ENCODE results near the gene UGT1A8. TPM values are rescaled to one million over a fixed set of nuclear protein-coding genes. Genes with fewer than 3 reads are reported as not detected.

The UGT1A8 gene
- total RNA-seq, 1 donor from 2014 or later = not detected

- H3K27ac Mint-ChIP-seq (ENCODE audit: unreplicated experiment) = no peak overlapping the region
- no peak overlapping the region for H3K4me3 Mint-ChIP-seq (ENCODE audit: unreplicated experiment)
- no peak for DNase-seq (ENCODE audit: low spot score)
- H3K36me3 Mint-ChIP-seq (ENCODE audit: low read depth) = peaks cover 10% of the 10 kb centered on the region
- TF ChIP-seq CTCF (IDR thresholded peaks at IDR 0.05) = no peak
- H3K27me3 Mint-ChIP-seq (ENCODE audit: low read depth) = peaks cover 28% of the 10 kb centered on the region
- peaks cover 23% of the 10 kb centered on the region for H3K9me3 Mint-ChIP-seq (ENCODE audit: low read depth)
- H3K4me1 Mint-ChIP-seq (ENCODE audit: low read depth) = no peaks in the 10 kb centered on the region
Observed at GRCh38 chr2:233780771-233781170, 163.3 kb downstream of the UGT1A8 start.

- Mint-ChIP-seq H3K27me3 (ENCODE audit: low read depth) (peaks cover 6% of the 10 kb centered on the region), H3K4me1 (ENCODE audit: low read depth) (no peaks in the 10 kb centered on the region), H3K4me3 (ENCODE audit: unreplicated experiment) (no peak overlapping the region), H3K9me3 (ENCODE audit: low read depth) (peaks cover 5% of the 10 kb centered on the region), H3K36me3 (ENCODE audit: low read depth) (no peaks in the 10 kb centered on the region), H3K27ac (ENCODE audit: unreplicated experiment) (no peak overlapping the region)
- no peak for DNase-seq (ENCODE audit: low spot score)
- TF ChIP-seq CTCF (IDR thresholded peaks at IDR 0.05) = no peak
Observed at GRCh38 chr2:233789554-233789953, 172.1 kb downstream of the UGT1A8 start.

- Mint-ChIP-seq H3K9me3 (ENCODE audit: low read depth) (peaks cover under 1% of the 10 kb centered on the region), H3K4me3 (ENCODE audit: unreplicated experiment) (no peak overlapping the region), H3K27me3 (ENCODE audit: low read depth) (peaks cover 6% of the 10 kb centered on the region), H3K4me1 (ENCODE audit: low read depth) (no peaks in the 10 kb centered on the region), H3K36me3 (ENCODE audit: low read depth) (no peaks in the 10 kb centered on the region), H3K27ac (ENCODE audit: unreplicated experiment) (no peak overlapping the region)
- no peak for DNase-seq (ENCODE audit: low spot score)
- TF ChIP-seq CTCF (IDR thresholded peaks at IDR 0.05) = no peak
Observed at GRCh38 chr2:233791151-233791882, 173.9 kb downstream of the UGT1A8 start.

GRCh38 chr2:233791883-233792329, 174.5 kb downstream of the UGT1A8 start:
- H3K9me3 Mint-ChIP-seq (ENCODE audit: low read depth) = no peaks in the 10 kb centered on the region
- no peak overlapping the region for H3K27ac Mint-ChIP-seq (ENCODE audit: unreplicated experiment)
- no peak overlapping the region for H3K4me3 Mint-ChIP-seq (ENCODE audit: unreplicated experiment)
- peaks cover 6% of the 10 kb centered on the region for H3K27me3 Mint-ChIP-seq (ENCODE audit: low read depth)
- no peaks in the 10 kb centered on the region for H3K36me3 Mint-ChIP-seq (ENCODE audit: low read depth)
- DNase-seq (ENCODE audit: low spot score) = no peak
- no peaks in the 10 kb centered on the region for H3K4me1 Mint-ChIP-seq (ENCODE audit: low read depth)
- TF ChIP-seq CTCF (IDR thresholded peaks at IDR 0.05) = no peak

GRCh38 chr2:233792720-233793119, 175.3 kb downstream of the UGT1A8 start:
- no peaks in the 10 kb centered on the region for H3K36me3 Mint-ChIP-seq (ENCODE audit: low read depth)
- no peak for DNase-seq (ENCODE audit: low spot score)
- TF ChIP-seq CTCF (IDR thresholded peaks at IDR 0.05) = no peak
- H3K27me3 Mint-ChIP-seq (ENCODE audit: low read depth) = peaks cover 8% of the 10 kb centered on the region
- H3K27ac Mint-ChIP-seq (ENCODE audit: unreplicated experiment) = no peak overlapping the region
- no peaks in the 10 kb centered on the region for H3K9me3 Mint-ChIP-seq (ENCODE audit: low read depth)
- H3K4me3 Mint-ChIP-seq (ENCODE audit: unreplicated experiment) = no peak overlapping the region
- H3K4me1 Mint-ChIP-seq (ENCODE audit: low read depth) = no peaks in the 10 kb centered on the region

Measured in chondrocyte (in vitro differentiated cells).